GM18861 (cell line): ENCODE data around the gene ORC4.
"Not testable (repeated sequence)": the region's sequence is repeated elsewhere in the genome, so short reads cannot be mapped to it uniquely, and the experiment has no call there.

ENCODE experiments used
- ATAC-seq: cut with Tn5 transposase; IDR thresholded peaks from one replicate; pipeline ENCODE4 v1.9.1; 2021; ENCODE audit not compliant: unreplicated experiment

The ORC4 gene

DNA sequence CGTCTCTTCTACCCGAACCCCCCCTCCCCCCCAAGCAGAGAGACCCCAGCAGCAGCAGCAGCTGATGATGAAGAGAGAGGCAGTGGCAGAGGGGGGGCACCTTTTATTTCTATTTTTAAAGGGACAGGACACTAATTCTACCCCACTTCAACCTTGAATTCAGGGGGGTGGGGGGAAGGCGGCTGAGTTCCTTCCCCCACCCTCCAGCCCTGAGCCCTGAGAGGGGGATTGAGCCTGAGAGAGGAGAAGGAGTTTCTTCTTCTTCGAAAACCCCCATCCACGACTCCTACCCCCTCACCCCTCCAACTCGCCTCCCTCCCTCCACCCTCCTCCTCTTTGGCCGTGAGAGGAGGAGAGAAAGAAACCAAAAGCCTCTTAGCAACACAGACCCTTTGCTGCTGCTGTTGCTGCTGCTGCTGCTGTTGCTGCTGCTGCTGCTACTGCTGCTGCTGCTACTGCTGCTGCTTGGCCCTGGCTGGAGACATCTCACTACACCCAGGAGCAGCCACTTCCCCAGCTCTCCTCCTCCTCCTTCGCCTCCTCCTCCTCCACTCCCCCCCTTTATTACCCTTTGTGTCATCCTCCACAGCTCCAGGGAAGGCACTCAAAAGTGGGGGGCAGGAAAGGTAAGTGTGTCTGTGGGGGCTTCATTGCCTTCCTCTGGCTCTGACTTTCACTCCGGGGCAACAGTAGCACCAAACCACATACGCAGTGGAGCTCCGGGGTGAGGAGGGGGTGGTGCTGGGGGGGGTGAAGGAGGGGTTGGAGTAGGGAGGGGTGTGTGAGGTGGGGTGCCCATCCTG lies 723 bp upstream of the ORC4 start, which contains the start of gene MBD5:
Gene MBD5, plus strand, starts transcription at position 33 of the 803 bp plus-strand sequence.
- peak; percentile 28 for ATAC-seq

DNA sequence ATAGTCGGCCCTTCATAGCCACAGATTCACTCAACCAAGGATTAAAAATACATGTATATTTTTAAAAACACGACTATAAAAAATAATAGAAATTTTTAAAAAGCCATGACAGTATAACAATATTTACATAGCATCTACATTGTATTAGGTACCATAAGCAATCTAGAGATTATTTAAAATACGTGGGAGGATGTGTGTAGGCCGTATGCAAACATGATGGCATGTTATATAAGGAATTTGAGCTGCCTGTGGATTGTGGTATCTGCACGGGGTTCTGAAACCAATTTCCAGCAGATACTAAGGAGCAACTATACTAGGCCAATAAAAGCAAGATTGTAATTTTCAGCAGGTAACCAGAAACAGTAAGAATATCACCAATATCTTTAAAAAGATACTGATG lies 5.9 kb downstream of the ORC4 start:
- no peak for ATAC-seq

DNA sequence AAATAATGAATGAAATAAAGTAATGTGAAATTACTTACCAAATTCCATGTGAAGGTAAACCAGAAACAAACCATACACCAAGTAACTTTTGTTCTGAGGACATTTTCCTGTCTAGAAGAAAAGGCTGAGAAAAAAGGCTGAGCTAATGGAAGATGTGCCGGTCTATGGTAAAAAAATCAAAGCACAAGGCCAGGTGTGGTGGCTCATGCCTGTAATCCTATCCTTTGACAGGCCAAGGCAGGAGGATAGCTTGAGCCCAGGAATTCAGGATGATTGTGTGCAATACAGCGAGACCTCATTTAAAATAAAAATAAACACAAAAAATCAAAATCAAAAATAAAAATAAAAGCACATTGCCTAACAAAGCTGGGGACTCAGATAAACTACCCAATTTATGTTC lies 6.7 kb downstream of the ORC4 start:
- no peak for ATAC-seq

DNA sequence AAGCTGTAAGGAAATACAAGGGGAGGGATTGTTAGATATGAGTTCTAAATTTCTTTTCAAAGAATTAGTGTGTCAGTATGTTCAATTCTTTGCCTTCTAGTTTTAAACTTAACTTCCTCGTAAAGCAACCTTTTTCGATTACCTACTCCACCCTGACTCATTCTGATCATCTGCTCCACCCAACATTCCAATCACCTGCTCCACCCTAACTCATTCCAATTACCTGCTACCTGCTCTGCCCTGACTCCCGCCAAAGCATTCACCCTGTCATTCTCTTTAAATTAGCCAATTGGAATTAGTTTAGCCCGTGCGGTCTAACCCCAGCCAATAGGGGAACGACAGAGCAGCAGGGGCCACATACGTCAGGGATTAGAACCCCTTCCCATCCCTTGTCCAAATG lies 12.1 kb downstream of the ORC4 start:
- not testable (repeated sequence) for ATAC-seq

DNA sequence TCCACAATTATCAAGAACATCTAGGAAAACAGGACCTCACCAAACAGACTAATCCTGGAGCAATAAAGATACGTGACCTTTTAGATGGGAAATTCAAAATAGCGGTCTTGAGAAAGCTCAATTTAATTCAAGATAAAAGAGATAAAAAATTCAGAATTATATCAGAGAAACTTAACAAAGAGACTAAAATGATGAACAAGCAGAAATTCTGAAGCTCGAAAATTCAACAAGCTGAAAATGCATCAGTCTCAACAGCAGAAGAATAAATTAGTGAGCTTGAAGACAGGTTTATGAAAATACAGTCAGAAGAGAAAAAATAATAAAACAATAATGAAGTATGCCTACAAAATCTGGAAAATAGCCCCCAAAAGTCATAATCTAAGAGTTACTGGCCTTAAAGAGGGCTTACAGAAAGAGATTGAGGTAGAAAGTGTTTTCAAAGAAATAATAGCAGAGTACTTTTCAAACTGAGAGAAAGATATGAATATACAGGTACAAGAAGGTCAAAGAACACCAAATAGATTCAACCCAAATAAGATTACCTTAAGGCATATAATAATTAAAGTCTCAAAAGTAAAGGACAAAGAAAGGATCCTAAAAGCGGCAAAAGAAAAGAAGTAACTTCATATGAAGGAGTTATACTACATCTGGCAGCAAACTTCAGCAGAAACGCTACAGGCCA lies 13.2 kb downstream of the ORC4 start:
- no peak for ATAC-seq

DNA sequence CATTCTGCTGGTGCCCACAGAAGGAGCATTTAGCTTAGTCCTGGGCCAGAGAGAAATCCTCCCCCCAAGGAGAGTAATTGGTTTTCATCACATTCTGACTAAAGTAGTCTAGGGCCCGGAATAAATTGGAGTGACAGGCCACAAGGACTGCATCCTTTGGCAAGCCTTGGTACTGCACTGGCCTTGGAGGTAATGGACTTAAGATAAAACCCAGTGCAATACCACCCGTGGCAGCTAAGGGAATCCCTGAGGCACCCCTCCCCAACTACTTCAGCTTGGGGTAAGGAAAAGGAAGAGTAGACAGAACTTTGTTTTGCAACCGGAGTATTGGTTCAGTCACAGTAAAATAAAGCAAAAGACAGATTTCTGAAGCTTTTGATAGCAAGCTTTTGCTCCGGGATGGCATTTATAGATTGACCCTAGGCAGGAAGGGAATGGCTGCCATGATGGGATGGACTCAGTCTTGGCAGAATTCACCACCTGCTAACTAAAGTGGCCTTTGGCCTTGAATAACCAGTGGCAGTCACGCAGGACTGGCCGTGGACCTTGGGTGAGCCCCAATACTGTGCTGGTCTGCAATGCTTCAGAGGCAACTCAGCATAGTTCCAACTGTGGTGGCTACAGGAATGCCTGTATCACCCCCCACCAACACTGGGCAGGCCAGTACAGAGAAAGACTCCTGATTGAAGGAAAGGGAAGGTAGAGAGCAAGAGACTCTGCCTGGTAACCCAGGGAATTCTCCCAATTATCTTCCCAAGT lies 14.1 kb downstream of the ORC4 start:
- no peak for ATAC-seq

DNA sequence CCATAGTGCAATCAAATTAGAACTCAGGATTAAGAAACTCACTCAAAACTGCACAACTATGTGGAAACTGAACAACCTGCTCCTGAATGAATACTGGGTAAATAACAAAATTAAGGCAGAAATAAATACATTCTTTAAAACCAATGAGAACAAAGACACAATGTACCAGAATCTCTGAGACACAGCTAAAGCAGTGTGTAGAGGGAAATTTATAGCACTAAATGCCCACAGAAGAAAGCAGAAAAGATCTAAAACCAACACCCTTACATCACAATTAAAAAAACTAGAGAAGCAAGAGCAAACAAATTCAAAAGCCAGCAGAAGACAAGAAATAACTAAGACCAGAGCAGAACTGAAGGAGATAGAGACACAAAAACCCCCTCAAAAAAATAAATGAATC lies 18.1 kb downstream of the ORC4 start:
- ATAC-seq, result not testable (repeated sequence)

DNA sequence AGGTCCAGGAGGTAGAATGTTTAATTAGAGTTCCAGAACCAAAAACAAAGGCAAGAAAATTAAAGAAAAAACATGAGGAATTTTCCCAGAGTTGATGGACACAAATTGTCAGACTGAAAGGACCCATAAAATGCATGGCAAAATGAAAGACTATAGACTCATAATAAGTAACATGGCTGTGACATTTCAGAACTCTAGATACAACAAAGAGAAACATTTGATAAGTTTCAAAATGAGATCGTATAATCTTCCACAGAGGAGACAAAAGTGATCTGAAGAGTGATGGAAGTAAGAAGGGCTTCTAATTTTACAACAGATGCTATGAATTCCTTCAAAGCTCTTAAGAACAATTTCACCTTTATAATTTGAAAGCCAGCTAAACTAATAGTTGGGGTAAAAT lies 20.4 kb downstream of the ORC4 start:
- no peak for ATAC-seq

DNA sequence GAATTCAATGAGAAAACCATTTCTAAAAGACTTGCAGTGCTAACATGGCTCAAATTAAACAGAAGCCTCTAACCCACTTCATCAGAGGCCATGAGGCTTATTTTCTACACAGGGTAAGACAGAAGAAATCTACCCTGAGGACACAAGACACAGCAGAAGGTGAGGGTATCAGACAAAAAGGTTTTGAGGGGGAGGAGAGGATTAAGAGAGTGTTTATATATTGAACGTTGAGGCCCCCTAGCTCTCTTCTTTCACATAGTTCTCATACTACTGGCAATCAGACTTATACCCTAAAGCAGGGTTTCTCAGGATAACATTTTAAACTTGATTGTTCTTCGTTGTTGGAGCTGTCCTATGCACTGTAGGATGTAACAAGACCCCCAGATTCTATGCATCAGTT lies 21.4 kb downstream of the ORC4 start:
- ATAC-seq, result no peak

DNA sequence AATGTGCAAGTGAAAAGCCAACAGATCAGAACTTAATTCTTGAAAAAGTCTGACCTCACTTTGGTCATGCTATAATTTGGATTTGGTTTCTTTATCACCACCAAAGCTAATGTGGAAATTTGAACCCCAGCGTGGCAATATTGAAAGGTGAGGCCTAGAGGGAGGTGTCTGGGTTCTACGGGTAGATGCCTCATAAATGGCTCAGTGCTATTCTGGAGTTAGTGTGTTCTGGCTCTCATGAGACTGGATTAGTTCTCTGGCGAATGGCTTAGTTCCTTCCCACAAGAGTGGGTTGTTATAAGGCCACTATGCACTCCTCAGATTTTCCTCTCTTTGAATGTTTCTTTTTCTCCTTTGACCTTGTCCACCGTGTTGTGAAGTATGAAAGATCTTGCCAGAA lies 22.3 kb downstream of the ORC4 start:
- ATAC-seq, result no peak

DNA sequence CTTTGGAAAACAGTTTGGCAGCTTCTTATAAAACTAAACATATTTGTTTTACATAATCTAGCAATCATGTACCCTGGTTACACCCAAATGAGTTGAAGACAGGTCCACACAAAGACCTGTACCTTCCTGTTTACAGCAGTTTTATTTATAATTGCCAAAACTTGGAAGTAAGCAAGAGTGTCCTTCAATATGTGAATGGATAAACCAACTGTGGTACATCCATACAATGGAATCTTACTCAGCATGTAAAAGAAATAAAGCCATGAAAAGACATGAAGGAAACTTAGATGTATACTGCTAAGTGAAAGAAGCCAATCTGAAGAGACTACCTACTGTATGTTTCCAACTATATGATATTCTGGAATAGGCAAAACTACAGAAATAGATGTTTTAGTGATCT lies 23.7 kb downstream of the ORC4 start:
- no peak for ATAC-seq

DNA sequence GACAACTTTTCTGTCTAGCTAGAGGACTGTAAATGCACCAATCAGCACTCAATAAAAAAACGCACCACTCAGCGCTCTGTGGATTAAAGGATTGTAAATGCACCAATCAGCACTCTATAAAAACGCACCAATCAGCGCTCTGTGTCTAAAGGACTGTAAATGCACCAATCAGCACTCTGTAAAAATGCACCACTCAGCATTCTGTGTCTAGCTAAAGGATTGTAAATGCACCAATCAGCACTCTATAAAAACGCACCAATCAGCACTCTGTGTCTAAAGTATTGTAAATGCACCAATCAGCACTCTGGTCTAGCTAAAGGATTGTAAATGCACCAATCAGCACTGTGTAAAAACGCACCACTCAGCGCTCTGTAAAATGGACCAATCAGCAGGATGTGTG lies 25.6 kb downstream of the ORC4 start:
- not testable (repeated sequence) for ATAC-seq

DNA sequence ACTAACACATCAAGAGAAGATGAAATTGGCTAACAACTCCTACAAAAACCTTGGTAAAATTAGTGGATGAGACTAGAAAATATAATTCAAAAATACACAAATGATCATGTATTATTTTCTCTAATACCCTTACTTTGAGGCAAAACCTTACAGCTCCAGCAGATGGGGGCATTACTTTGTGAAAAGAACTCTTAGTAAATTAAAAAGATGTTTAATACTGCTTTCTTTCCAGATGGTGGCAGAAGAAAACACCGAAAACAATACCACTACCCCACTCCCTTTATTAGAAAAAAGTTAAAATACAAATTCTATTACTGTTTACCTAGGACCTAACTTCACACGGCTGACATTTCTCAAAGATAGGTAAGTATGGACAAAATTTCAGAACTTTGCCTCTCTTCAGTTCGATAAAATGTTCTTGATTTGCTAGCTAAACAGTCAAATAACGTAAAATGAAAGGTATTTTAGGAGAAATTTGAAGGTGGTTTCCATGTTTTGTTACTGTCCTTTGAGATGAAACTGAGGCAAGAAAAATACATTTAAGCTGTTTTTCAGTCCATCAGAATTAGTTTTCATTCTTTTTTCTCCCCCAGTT lies 30.6 kb downstream of the ORC4 start:
- ATAC-seq, result peak; percentile 85

DNA sequence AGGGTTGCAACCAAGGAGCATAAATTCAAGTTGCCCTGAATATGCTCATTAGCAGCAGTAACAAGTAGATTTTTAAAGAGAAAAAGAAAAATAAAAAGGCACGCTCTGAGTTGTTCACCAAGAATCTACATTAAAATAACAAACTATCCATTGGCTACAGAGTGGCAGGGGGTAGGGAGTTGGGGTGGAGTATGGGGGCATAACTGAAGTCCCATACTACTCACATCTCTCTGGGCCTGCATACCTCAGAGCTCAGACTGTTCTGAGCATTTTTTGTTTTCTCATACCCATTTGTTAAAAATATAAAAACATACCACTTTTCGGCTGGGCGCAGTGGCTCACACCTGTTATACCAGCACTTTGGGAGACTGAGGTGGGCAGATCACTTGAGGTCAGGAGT lies 31.4 kb downstream of the ORC4 start:
- ATAC-seq, result no peak

DNA sequence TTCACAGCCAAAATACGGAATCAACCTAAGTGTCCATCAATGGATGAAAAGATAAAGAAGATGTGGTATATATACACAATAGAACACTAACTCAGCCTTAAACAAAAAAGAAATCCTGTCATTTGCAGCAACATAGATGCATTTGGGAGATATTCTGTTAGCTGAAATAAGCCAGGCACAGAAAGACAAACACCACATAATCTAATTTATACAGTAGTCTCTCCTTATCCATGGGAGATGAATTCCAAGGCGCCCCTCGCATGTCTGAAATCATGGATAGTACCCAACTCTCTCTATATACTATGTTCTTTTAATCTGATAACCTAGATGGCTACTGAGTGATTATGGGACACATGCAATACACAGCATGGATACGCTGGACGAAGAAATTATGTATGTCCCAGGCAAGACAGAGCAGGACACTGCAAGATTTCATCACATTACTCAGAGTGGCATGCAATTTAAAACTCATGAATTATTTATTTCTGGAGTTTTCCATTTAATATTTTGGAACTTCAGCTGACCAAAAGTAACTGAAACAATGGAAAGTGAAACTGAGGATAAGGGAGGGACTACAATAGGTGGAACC lies 39.5 kb downstream of the ORC4 start:
- ATAC-seq, result no peak

DNA sequence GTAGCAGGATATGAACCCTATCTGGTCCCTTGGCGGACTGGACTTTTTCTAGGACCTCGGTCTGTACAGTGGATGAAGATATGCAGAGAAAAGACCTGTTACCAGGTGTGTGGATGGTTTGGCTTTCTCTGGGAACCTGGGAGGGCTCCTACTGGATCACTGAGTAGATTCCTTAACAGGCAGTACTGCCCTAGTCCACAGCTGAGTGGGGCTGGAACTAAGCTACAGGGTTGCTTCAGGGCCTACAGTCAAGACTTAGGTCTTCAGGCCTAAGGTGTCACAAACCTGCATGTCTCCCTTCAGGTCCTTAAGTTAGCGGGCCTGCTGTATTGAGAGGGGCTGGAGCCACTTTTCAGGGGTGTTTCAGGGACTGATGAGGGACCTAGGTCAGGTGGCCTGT lies 42.9 kb downstream of the ORC4 start:
- ATAC-seq, result no peak

DNA sequence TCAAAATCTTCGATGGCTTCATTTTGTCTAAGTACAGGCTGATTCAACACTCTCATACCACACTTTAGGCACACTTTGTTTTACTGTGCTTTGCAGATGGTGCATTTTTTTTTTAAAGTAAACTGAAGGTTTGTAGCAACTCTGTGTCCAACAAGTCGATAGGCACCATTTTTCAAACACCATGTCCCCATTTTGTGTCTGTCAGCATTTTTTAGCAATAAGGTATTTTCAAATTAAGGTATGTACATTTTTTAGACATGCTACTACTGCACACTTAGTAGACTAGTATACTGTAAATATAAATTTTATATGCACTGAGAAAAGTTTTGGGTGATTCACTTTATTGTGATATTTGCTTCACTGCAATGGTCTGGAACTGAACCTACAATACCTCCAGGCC lies 44.4 kb downstream of the ORC4 start:
- no peak for ATAC-seq

DNA sequence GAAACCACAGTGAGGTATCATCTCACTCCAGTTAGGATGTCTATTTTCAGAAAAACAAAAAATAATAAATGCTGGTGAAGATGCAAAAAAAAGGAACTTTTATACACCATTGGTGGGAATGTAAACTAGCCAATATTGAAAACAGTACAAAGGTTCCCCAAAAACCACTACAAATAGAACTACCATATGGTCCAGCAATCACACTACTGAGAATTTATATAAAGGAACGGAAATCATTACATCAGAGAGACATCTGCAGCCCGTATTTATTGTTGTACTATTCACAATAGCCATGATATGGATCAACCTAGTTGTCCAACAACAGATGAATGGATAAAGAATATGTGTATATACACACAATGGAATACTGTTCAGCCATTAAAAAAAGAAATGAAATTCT lies 52.0 kb downstream of the ORC4 start:
- no peak for ATAC-seq

DNA sequence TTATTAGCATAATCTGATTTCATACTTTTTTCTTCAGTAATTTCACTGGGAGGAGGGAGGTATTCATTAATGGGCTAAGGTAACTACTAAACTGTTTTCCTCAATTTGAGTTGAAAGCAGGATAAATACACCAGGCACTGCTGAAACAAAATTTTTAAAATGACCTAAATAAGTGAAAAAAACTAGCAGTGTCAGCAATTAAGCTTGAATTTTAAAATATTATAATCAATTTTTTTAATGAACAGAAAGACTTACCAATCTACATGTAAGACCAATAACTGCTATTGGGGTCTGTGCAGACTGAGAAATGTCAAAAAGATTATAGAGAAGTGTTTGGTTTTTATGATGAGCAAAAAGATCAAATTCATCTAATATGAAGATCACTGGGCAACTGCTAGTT lies 68.4 kb downstream of the ORC4 start:
- ATAC-seq, result no peak

DNA sequence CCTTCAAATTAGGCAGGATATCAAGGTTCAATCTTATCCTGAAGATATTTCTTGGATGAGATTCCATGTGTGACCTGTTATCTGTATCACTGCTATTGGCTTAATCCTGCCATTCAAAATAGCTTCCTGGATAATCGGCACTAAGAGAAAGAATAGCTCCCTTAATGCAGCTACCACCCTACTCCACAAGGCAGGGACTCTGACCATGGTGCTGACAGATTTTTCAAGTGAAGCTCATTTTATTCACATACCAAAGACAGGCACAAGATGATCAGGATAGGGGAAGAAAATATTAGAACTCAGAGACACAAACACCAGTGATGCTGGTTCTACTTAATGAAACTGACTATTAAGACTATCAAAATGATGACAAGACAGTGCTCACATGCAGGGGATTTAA lies 74.9 kb downstream of the ORC4 start:
- no peak for ATAC-seq

DNA sequence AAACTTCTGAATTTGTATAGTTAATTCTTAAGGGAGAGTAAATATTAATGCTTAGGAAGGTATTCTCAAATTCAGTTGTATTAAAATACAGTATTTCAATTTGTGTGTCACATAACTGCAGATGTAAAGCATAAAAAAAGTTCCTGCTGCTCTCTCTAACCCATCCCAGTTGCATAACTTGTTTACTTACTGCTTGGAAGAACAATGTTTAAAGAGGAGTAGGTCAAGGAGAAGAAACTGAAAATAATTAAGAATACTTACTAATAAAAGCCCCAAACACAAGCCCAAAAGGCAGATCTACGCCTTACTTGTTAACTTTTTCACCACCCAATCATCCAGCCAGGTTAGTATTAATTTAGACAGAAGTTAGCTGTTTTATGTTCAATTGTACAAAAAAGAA lies 81.2 kb downstream of the ORC4 start:
- no peak for ATAC-seq
